Adipocyte (in vitro differentiated cells): Measurements from ENCODE around the gene ZBP1.

ENCODE experiments used
- DNase-seq: peaks from one replicate; pipeline ENCODE4 v3.0.0-alpha.2; 2015; ENCODE audit warnings: low read depth
- H3K27me3 ChIP-seq: replicated peaks from 2 replicates; pipeline ENCODE4 v1.7.0; 2013; ENCODE audit warnings: mild to moderate bottlenecking, low read length, moderate library complexity; ENCODE audit not compliant: control insufficient read depth, insufficient read depth
- H3K36me3 ChIP-seq: 2 replicates; pipeline ENCODE4 v1.7.0; 2013; ENCODE audit warnings: low read length, mild to moderate bottlenecking, moderate library complexity; ENCODE audit not compliant: control insufficient read depth, insufficient read depth, severe bottlenecking
- H3K4me1 ChIP-seq: 2 replicates; pipeline ENCODE4 v1.7.0; 2013; ENCODE audit warnings: mild to moderate bottlenecking, low read length, moderate library complexity; ENCODE audit not compliant: control insufficient read depth, insufficient read depth
- H3K4me3 ChIP-seq: 2 replicates; pipeline ENCODE4 v1.7.0; 2013; ENCODE audit warnings: mild to moderate bottlenecking, low read length, moderate library complexity
- H3K9ac ChIP-seq: 2 replicates; pipeline ENCODE4 v1.7.0; 2013; ENCODE audit warnings: mild to moderate bottlenecking, low read length, moderate library complexity
- H3K9me3 ChIP-seq: 2 replicates; pipeline ENCODE4 v1.7.0; 2013; ENCODE audit warnings: mild to moderate bottlenecking, low read length, moderate library complexity; ENCODE audit not compliant: control insufficient read depth

ZBP1 gene

GRCh38 chr20:57663241-57663640 is 43.0 kb upstream of the ZBP1 start:
- no peak overlapping the region for H3K9ac ChIP-seq
- H3K36me3 ChIP-seq: peaks cover 12% of the 10 kb centered on the region
- H3K27me3 ChIP-seq: no peaks in the 10 kb centered on the region
- no peaks in the 10 kb centered on the region for H3K4me1 ChIP-seq
- no peaks in the 10 kb centered on the region for H3K9me3 ChIP-seq
- no peak overlapping the region for H3K4me3 ChIP-seq
- DNase-seq: no peak

GRCh38 chr20:57662456-57663240 is 42.4 kb upstream of the ZBP1 start:
- DNase-seq: no peak
- Histone ChIP-seq H3K36me3 (peaks cover 15% of the 10 kb centered on the region), H3K9ac (no peak overlapping the region), H3K4me3 (no peak overlapping the region), H3K4me1 (no peaks in the 10 kb centered on the region), H3K9me3 (no peaks in the 10 kb centered on the region), H3K27me3 (no peaks in the 10 kb centered on the region)

- H3K27me3 ChIP-seq: no peaks in the 10 kb centered on the region
- H3K36me3 ChIP-seq: peaks cover 22% of the 10 kb centered on the region
- no peaks in the 10 kb centered on the region for H3K9me3 ChIP-seq
- no peak for DNase-seq
- H3K4me3 ChIP-seq: no peak overlapping the region
- H3K9ac ChIP-seq: no peak overlapping the region
- no peaks in the 10 kb centered on the region for H3K4me1 ChIP-seq
Measured at GRCh38 chr20:57661746-57662455, 41.7 kb upstream of the ZBP1 start.

- no peak overlapping the region for H3K9ac ChIP-seq
- H3K9me3 ChIP-seq: no peaks in the 10 kb centered on the region
- H3K27me3 ChIP-seq: no peaks in the 10 kb centered on the region
- peaks cover 25% of the 10 kb centered on the region for H3K36me3 ChIP-seq
- H3K4me1 ChIP-seq: no peaks in the 10 kb centered on the region
- H3K4me3 ChIP-seq: no peak overlapping the region
- DNase-seq: no peak
Measured at GRCh38 chr20:57660922-57661745, 40.9 kb upstream of the ZBP1 start.

- no peaks in the 10 kb centered on the region for H3K27me3 ChIP-seq
- H3K36me3 ChIP-seq: peaks cover 25% of the 10 kb centered on the region
- no peaks in the 10 kb centered on the region for H3K9me3 ChIP-seq
- no peak overlapping the region for H3K9ac ChIP-seq
- no peak for DNase-seq
- no peak overlapping the region for H3K4me3 ChIP-seq
- H3K4me1 ChIP-seq: no peaks in the 10 kb centered on the region
Measured at GRCh38 chr20:57660181-57660921, 40.1 kb upstream of the ZBP1 start.

- Histone ChIP-seq H3K4me3 (no peak overlapping the region), H3K27me3 (no peaks in the 10 kb centered on the region)
- DNase-seq: no peak
Measured at GRCh38 chr20:57659517-57660180, 39.4 kb upstream of the ZBP1 start.

GRCh38 chr20:57658833-57659516 is 38.7 kb upstream of the ZBP1 start:
- Histone ChIP-seq H3K9me3 (no peaks in the 10 kb centered on the region), H3K4me3 (no peak overlapping the region), H3K27me3 (no peaks in the 10 kb centered on the region), H3K36me3 (peaks cover 25% of the 10 kb centered on the region), H3K4me1 (no peaks in the 10 kb centered on the region), H3K9ac (no peak overlapping the region)
- no peak for DNase-seq

More at GRCh38 chr20:57659517-57660180, 39.4 kb upstream of the ZBP1 start:
- Histone ChIP-seq H3K9ac (no peak overlapping the region), H3K4me1 (no peaks in the 10 kb centered on the region), H3K9me3 (no peaks in the 10 kb centered on the region), H3K36me3 (peaks cover 25% of the 10 kb centered on the region)

- no peaks in the 10 kb centered on the region for H3K27me3 ChIP-seq
- peaks cover 25% of the 10 kb centered on the region for H3K36me3 ChIP-seq
- DNase-seq: no peak
- no peak overlapping the region for H3K9ac ChIP-seq
- no peaks in the 10 kb centered on the region for H3K4me1 ChIP-seq
- H3K9me3 ChIP-seq: no peaks in the 10 kb centered on the region
- H3K4me3 ChIP-seq: no peak overlapping the region
Measured at GRCh38 chr20:57658447-57658832, 38.2 kb upstream of the ZBP1 start.

- peaks cover 25% of the 10 kb centered on the region for H3K36me3 ChIP-seq
- H3K4me1 ChIP-seq: no peaks in the 10 kb centered on the region
- no peak overlapping the region for H3K9ac ChIP-seq
- no peaks in the 10 kb centered on the region for H3K27me3 ChIP-seq
- H3K4me3 ChIP-seq: no peak overlapping the region
- no peaks in the 10 kb centered on the region for H3K9me3 ChIP-seq
- DNase-seq: no peak
Measured at GRCh38 chr20:57657535-57658446, 37.6 kb upstream of the ZBP1 start.
